GM23338 (cell line): ENCODE measurements around the gene SPPL2A.

ENCODE experiments used
- CREB1 ChIP-seq: fragments of 250-450 bp; sonication (Bioruptor Pico); IDR thresholded peaks from 2 replicates; pipeline ENCODE4 v1.5.0; 2020; ENCODE audit warnings: low read depth, mild to moderate bottlenecking, moderate library complexity
- EZH2 ChIP-seq: fragments of 200-600 bp; sonication (generic); IDR thresholded peaks from one replicate; pipeline ENCODE4 v1.8.0; 2017; ENCODE audit warnings: antibody characterized with exemption, mild to moderate bottlenecking, low read depth; ENCODE audit not compliant: unreplicated experiment
- EZH2phosphoT487 ChIP-seq: fragments of 200-600 bp; sonication (generic); IDR thresholded peaks from one replicate; pipeline ENCODE4 v1.8.1; 2018; ENCODE audit warnings: antibody characterized with exemption; ENCODE audit not compliant: unreplicated experiment
- JUNB ChIP-seq: IDR thresholded peaks from one replicate; pipeline ENCODE4 v1.6.1; 2016; ENCODE audit warnings: antibody characterized with exemption; ENCODE audit not compliant: unreplicated experiment
- NANOG ChIP-seq: IDR thresholded peaks from 2 replicates; pipeline ENCODE4 v1.6.1; 2016; ENCODE audit warnings: antibody characterized with exemption, borderline replicate concordance
- POLR2AphosphoS5 ChIP-seq: IDR thresholded peaks from 2 replicates; pipeline ENCODE4 v1.6.1; 2016; ENCODE audit warnings: antibody characterized with exemption, low read depth
- STAT1 ChIP-seq: IDR thresholded peaks from one replicate; pipeline ENCODE4 v1.6.1; 2016; ENCODE audit warnings: antibody characterized with exemption; ENCODE audit not compliant: unreplicated experiment
- ZNF114 ChIP-seq: fragments of 250-450 bp; sonication (Bioruptor Pico); IDR thresholded peaks from 2 replicates; pipeline ENCODE4 v1.5.0; 2020; ENCODE audit warnings: mild to moderate bottlenecking, moderate library complexity
- ZNF331 ChIP-seq: fragments of 250-450 bp; sonication (Bioruptor Pico); IDR thresholded peaks from 2 replicates; pipeline ENCODE4 v1.5.0; 2020; ENCODE audit warnings: low read depth, mild to moderate bottlenecking, moderate library complexity
- TF ChIP-seq, protein P1 (sequence below), 2 experiments: fragments of 200-600 bp in 1 of 2; sonication (generic) in 1 of 2; conservative IDR thresholded peaks; 2 replicates each; pipeline versions ENCODE4 v1.5.1 to v1.6.1; 2016 to 2017; ENCODE audit warnings: antibody characterized with exemption in 2 of 2, low read depth in 2 of 2, mild to moderate bottlenecking in 2 of 2, moderate library complexity in 1 of 2
- TF ChIP-seq, protein P2 (sequence below): IDR thresholded peaks from 2 replicates; pipeline ENCODE4 v1.6.1; 2016; ENCODE audit warnings: antibody characterized with exemption
- TF ChIP-seq, protein P3 (sequence below): IDR thresholded peaks from one replicate; pipeline ENCODE4 v1.6.1; 2018; ENCODE audit warnings: antibody characterized with exemption; ENCODE audit not compliant: unreplicated experiment

- TF ChIP-seq, protein P1, sequence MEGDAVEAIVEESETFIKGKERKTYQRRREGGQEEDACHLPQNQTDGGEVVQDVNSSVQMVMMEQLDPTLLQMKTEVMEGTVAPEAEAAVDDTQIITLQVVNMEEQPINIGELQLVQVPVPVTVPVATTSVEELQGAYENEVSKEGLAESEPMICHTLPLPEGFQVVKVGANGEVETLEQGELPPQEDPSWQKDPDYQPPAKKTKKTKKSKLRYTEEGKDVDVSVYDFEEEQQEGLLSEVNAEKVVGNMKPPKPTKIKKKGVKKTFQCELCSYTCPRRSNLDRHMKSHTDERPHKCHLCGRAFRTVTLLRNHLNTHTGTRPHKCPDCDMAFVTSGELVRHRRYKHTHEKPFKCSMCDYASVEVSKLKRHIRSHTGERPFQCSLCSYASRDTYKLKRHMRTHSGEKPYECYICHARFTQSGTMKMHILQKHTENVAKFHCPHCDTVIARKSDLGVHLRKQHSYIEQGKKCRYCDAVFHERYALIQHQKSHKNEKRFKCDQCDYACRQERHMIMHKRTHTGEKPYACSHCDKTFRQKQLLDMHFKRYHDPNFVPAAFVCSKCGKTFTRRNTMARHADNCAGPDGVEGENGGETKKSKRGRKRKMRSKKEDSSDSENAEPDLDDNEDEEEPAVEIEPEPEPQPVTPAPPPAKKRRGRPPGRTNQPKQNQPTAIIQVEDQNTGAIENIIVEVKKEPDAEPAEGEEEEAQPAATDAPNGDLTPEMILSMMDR (conservative IDR thresholded peaks at IDR 0.05; ENCODE audit: low read depth in 2 of 2): peak in 1 of 2 experiments; percentile 88; a peak in 3 of 4 replicates
- TF ChIP-seq EZH2phosphoT487 (no peak), JUNB (no peak), EZH2 (no peak), CREB1 (no peak), POLR2AphosphoS5 (no peak), STAT1 (no peak), ZNF114 (CRISPR knock-in tag) (no peak), ZNF331 (CRISPR knock-in tag) (no peak), NANOG (no peak)
- TF ChIP-seq, protein P2, sequence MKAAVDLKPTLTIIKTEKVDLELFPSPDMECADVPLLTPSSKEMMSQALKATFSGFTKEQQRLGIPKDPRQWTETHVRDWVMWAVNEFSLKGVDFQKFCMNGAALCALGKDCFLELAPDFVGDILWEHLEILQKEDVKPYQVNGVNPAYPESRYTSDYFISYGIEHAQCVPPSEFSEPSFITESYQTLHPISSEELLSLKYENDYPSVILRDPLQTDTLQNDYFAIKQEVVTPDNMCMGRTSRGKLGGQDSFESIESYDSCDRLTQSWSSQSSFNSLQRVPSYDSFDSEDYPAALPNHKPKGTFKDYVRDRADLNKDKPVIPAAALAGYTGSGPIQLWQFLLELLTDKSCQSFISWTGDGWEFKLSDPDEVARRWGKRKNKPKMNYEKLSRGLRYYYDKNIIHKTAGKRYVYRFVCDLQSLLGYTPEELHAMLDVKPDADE: no peak
- TF ChIP-seq, protein P3, sequence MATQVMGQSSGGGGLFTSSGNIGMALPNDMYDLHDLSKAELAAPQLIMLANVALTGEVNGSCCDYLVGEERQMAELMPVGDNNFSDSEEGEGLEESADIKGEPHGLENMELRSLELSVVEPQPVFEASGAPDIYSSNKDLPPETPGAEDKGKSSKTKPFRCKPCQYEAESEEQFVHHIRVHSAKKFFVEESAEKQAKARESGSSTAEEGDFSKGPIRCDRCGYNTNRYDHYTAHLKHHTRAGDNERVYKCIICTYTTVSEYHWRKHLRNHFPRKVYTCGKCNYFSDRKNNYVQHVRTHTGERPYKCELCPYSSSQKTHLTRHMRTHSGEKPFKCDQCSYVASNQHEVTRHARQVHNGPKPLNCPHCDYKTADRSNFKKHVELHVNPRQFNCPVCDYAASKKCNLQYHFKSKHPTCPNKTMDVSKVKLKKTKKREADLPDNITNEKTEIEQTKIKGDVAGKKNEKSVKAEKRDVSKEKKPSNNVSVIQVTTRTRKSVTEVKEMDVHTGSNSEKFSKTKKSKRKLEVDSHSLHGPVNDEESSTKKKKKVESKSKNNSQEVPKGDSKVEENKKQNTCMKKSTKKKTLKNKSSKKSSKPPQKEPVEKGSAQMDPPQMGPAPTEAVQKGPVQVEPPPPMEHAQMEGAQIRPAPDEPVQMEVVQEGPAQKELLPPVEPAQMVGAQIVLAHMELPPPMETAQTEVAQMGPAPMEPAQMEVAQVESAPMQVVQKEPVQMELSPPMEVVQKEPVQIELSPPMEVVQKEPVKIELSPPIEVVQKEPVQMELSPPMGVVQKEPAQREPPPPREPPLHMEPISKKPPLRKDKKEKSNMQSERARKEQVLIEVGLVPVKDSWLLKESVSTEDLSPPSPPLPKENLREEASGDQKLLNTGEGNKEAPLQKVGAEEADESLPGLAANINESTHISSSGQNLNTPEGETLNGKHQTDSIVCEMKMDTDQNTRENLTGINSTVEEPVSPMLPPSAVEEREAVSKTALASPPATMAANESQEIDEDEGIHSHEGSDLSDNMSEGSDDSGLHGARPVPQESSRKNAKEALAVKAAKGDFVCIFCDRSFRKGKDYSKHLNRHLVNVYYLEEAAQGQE: no peak
These were observed 89.9 kb downstream of the SPPL2A start for GRCh38 chr15:50675535-50676144.
